NB4 (cell line): ENCODE measurements around the gene CIITA.

ENCODE experiments used
- MYC ChIP-seq: IDR thresholded peaks from 2 replicates; pipeline ENCODE4 v1.6.1; 2011; ENCODE audit warnings: low read depth, low read length
- POLR2A ChIP-seq: IDR thresholded peaks from 2 replicates; pipeline ENCODE4 v1.6.1; 2011; ENCODE audit warnings: mild to moderate bottlenecking; ENCODE audit not compliant: insufficient read length; ENCODE audit errors: extremely low read depth
- TF ChIP-seq, protein P1 (sequence below): IDR thresholded peaks from one replicate; pipeline ENCODE4 v1.5.1; 2012; ENCODE audit warnings: low read depth, low read length
- TF ChIP-seq, protein P2 (sequence below): IDR thresholded peaks from 2 replicates; pipeline ENCODE4 v1.6.1; 2011; ENCODE audit warnings: low read depth, low read length

DNA sequence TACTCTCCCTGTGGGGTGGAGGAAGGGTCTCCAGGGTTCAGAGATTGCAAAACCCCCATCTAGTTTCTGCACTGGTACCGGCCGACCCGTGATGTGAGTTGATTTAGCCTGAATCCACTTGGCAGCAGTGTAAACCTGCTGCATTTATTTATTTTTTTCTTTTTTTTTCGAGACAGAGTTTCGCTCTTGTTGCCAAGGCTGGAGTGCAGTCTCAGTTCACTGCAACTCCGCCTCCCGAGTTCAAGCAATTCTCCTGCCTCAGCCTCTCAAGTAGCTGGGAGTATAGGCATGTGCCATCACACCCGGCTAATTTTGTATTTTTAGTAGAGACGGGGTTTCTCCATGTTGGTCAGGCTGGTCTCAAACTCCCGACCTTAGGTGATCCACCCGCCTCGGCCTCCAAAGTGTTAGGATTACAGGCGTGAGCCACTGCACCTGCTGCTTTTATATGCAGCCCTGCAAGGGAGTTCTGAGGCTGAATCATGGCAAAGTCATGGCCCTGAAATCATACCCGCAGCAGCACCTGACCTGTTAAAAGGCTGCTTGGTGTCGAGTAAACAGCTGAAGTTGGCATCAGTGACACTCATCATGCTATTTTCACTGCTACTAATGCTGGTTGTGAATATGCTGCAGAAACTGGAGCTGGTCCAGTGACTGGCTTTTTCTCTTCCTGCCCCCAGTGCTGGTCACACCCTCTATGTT lies 43.9 kb downstream of the CIITA start:
- TF ChIP-seq, protein P1, sequence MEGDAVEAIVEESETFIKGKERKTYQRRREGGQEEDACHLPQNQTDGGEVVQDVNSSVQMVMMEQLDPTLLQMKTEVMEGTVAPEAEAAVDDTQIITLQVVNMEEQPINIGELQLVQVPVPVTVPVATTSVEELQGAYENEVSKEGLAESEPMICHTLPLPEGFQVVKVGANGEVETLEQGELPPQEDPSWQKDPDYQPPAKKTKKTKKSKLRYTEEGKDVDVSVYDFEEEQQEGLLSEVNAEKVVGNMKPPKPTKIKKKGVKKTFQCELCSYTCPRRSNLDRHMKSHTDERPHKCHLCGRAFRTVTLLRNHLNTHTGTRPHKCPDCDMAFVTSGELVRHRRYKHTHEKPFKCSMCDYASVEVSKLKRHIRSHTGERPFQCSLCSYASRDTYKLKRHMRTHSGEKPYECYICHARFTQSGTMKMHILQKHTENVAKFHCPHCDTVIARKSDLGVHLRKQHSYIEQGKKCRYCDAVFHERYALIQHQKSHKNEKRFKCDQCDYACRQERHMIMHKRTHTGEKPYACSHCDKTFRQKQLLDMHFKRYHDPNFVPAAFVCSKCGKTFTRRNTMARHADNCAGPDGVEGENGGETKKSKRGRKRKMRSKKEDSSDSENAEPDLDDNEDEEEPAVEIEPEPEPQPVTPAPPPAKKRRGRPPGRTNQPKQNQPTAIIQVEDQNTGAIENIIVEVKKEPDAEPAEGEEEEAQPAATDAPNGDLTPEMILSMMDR = no peak
- no peak for TF ChIP-seq POLR2A
- no peak for TF ChIP-seq MYC
- TF ChIP-seq, protein P2, sequence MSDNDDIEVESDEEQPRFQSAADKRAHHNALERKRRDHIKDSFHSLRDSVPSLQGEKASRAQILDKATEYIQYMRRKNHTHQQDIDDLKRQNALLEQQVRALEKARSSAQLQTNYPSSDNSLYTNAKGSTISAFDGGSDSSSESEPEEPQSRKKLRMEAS = no peak
